Liver (tissue), 9 donors: ENCODE measurements around the gene C10orf71. TPM values are rescaled to one million over a fixed set of nuclear protein-coding genes. Genes with fewer than 3 reads are reported as not detected.

Experiments
- DNase-seq: peaks from one replicate; pipeline ENCODE4 v3.0.0-alpha.2; 2017; ENCODE audit warnings: low spot score
- H3K27ac ChIP-seq, 2 donors: one replicate each; pipeline ENCODE4 v1.7.0; 2013; ENCODE audit warnings: inconsistent platforms in 2 of 2, low read length in 2 of 2, control low read depth in 1 of 2, low read depth in 1 of 2, mild to moderate bottlenecking in 1 of 2
- H3K27me3 ChIP-seq, 4 donors: one replicate each; pipeline versions ENCODE4 v1.6.1 to v1.7.0; 2013; ENCODE audit warnings: low read length in 3 of 4, inconsistent platforms in 1 of 4, mild to moderate bottlenecking in 1 of 4, moderate library complexity in 1 of 4; ENCODE audit not compliant: control insufficient read depth in 4 of 4, insufficient read depth in 4 of 4
- H3K36me3 ChIP-seq, 4 donors: one replicate each; pipeline versions ENCODE4 v1.6.1 to v1.7.0; 2013; ENCODE audit warnings: low read length in 3 of 4, mild to moderate bottlenecking in 3 of 4, low read depth in 1 of 4, moderate library complexity in 1 of 4; ENCODE audit not compliant: control insufficient read depth in 4 of 4, insufficient read depth in 3 of 4
- H3K4me1 ChIP-seq, 4 donors: one replicate each; pipeline versions ENCODE4 v1.6.1 to v1.7.0; 2013; ENCODE audit warnings: low read length in 3 of 4, mild to moderate bottlenecking in 3 of 4, moderate library complexity in 1 of 4; ENCODE audit not compliant: control insufficient read depth in 4 of 4, insufficient read depth in 4 of 4
- H3K4me3 ChIP-seq, 3 donors: one replicate each; pipeline versions ENCODE4 v1.6.1 to v1.7.0; 2013; ENCODE audit warnings: low read length in 3 of 3, control low read depth in 1 of 3, low read depth in 1 of 3, mild to moderate bottlenecking in 1 of 3
- H3K9ac ChIP-seq, 2 donors: one replicate each; pipeline ENCODE4 v1.7.0; 2013; ENCODE audit warnings: low read length in 2 of 2, mild to moderate bottlenecking in 2 of 2, moderate library complexity in 2 of 2, control low read depth in 1 of 2, low read depth in 1 of 2
- H3K9me3 ChIP-seq, 4 donors: one replicate each; pipeline versions ENCODE4 v1.6.1 to v1.7.0; 2013; ENCODE audit warnings: low read length in 3 of 4; ENCODE audit not compliant: control insufficient read depth in 4 of 4
- ATF3 ChIP-seq: IDR thresholded peaks from 2 replicates; pipeline ENCODE4 v1.6.1; 2016; ENCODE audit warnings: antibody characterized with exemption
- CTCF ChIP-seq: fragments of 150-350 bp; IDR thresholded peaks from 2 replicates; pipeline ENCODE4 v1.5.1; 2017; ENCODE audit warnings: improper control_type of control experiment, low read depth, low read length; ENCODE audit not compliant: missing input control
- EGR1 ChIP-seq, 2 donors: IDR thresholded peaks; 2 replicates each; pipeline ENCODE4 v1.6.1; 2016 to 2018; ENCODE audit warnings: antibody characterized with exemption in 2 of 2, low read depth in 2 of 2
- FOXA1 ChIP-seq: IDR thresholded peaks from 2 replicates; pipeline ENCODE4 v1.6.1; 2016; ENCODE audit warnings: antibody characterized with exemption
- FOXA2 ChIP-seq: IDR thresholded peaks from 2 replicates; pipeline ENCODE4 v1.6.1; 2016; ENCODE audit warnings: antibody characterized with exemption
- GABPA ChIP-seq, 2 donors: IDR thresholded peaks in 1 of 2; conservative IDR thresholded peaks in 1 of 2; 2 replicates each; pipeline ENCODE4 v1.6.1; 2016; ENCODE audit warnings: antibody characterized with exemption in 2 of 2, mild to moderate bottlenecking in 1 of 2, moderate library complexity in 1 of 2
- HNF4G ChIP-seq: IDR thresholded peaks from 2 replicates; pipeline ENCODE4 v1.6.1; 2016; ENCODE audit warnings: antibody characterized with exemption
- JUND ChIP-seq, 2 donors: IDR thresholded peaks; 2 replicates each; pipeline ENCODE4 v1.6.1; 2016; ENCODE audit warnings: antibody characterized with exemption in 2 of 2
- NR2F2 ChIP-seq: IDR thresholded peaks from 2 replicates; pipeline ENCODE4 v1.6.1; 2016; ENCODE audit warnings: antibody characterized with exemption
- RAD21 ChIP-seq, 2 donors: IDR thresholded peaks; 2 replicates each; pipeline ENCODE4 v1.6.1; 2016; ENCODE audit warnings: antibody characterized with exemption in 2 of 2, mild to moderate bottlenecking in 2 of 2
- REST ChIP-seq: IDR thresholded peaks from 2 replicates; pipeline ENCODE4 v1.6.1; 2016; ENCODE audit warnings: antibody characterized with exemption, mild to moderate bottlenecking
- RXRA ChIP-seq, 2 donors: IDR thresholded peaks; 2 replicates each; pipeline ENCODE4 v1.6.1; 2017 to 2018; ENCODE audit warnings: antibody characterized with exemption in 2 of 2, mild to moderate bottlenecking in 1 of 2
- SP1 ChIP-seq: IDR thresholded peaks from 2 replicates; pipeline ENCODE4 v1.6.1; 2018; ENCODE audit warnings: antibody characterized with exemption, mild to moderate bottlenecking
- TAF1 ChIP-seq: conservative IDR thresholded peaks from 2 replicates; pipeline ENCODE4 v1.6.1; 2016; ENCODE audit warnings: antibody characterized with exemption, mild to moderate bottlenecking
- YY1 ChIP-seq: IDR thresholded peaks from 2 replicates; pipeline ENCODE4 v1.6.1; 2016; ENCODE audit warnings: antibody characterized with exemption, mild to moderate bottlenecking
- ZBTB33 ChIP-seq: IDR thresholded peaks from 2 replicates; pipeline ENCODE4 v1.6.1; 2016; ENCODE audit warnings: antibody characterized with exemption
- WGBS: extraction: QIAGEN DNeasy Blood & Tissue Kit; methylation state at CpG from one replicate; pipeline ENCODE4 v1.1.7; 2013; 5-methylcytosine and 5-hydroxymethylcytosine counted together
- polyA plus RNA-seq, 2 donors: library from polyadenylated mRNA; stranded (reverse) in 1 of 2; unstranded in 1 of 2; fragments of 200-250 nt in 1 of 2; fragments of >200 nt in 1 of 2; fragmentation: Nextera tagmentation in 1 of 2; extraction: Ambion mirVana in 1 of 2; gene quantifications; one replicate each; pipeline versions ENCODE4 v1.2.1 to v1.2.3, GENCODE V29; 2013 to 2015
- total RNA-seq, 2 donors: library from RNA; depleted of rRNA; stranded (reverse); fragments of >200 nt; gene quantifications; one replicate each; pipeline ENCODE4 v1.2.3, GENCODE V29; 2014
- donor health status: healthy.
- donor health status: healthy.
- donor health status: healthy.
- donor health status: healthy.
- donor health status: healthy.

Gene C10orf71
- total and polyA plus RNA-seq, 4 donors, result 0.03 TPM; not detected in 3

GRCh38 chr10:49359349-49360270 is 60.6 kb downstream of the C10orf71 start:
- peaks cover 0 to 1% (median 0%) of the 10 kb centered on the region in 4 donors for H3K9me3 ChIP-seq
- no peak overlapping the region for H3K27ac ChIP-seq
- DNase-seq, result no peak
- no peaks in the 10 kb centered on the region for H3K4me1 ChIP-seq
- WGBS, result 49% methylated on average over 13 of the region's 13 CpGs
- TF ChIP-seq RXRA (IDR thresholded peaks at IDR 0.05), result no peak
- TF ChIP-seq SP1, result no peak
- no peak for TF ChIP-seq EGR1 (IDR thresholded peaks at IDR 0.05; ENCODE audit: low read depth in 2 of 2)
- TF ChIP-seq YY1, result no peak
- TF ChIP-seq JUND (IDR thresholded peaks at IDR 0.05), result no peak
- TF ChIP-seq ZBTB33, result no peak
- no peak for TF ChIP-seq RAD21 (IDR thresholded peaks at IDR 0.05)
- TF ChIP-seq NR2F2, result no peak
- no peak for TF ChIP-seq GABPA (IDR thresholded peaks at IDR 0.05 in 1 of 2, conservative IDR thresholded peaks at IDR 0.05 in 1 of 2)
- TF ChIP-seq ATF3, result no peak
- no peak for TF ChIP-seq FOXA1
- TF ChIP-seq TAF1, result no peak
- no peak for TF ChIP-seq CTCF
- TF ChIP-seq REST, result no peak
- TF ChIP-seq FOXA2, result no peak
- no peak for TF ChIP-seq HNF4G
- H3K27me3 ChIP-seq, result no peaks in the 10 kb centered on the region
- no peak overlapping the region for H3K9ac ChIP-seq
- no peaks in the 10 kb centered on the region for H3K36me3 ChIP-seq
- no peak overlapping the region for H3K4me3 ChIP-seq
